WI38 (cell line): ENCODE data around the gene CCDC13.

Experiments
- H3K4me3 ChIP-seq: 2 replicates; pipeline ENCODE4 v1.5.1; 2011; ENCODE audit warnings: low read depth, mild to moderate bottlenecking, control low read depth, low read length
- CTCF ChIP-seq: IDR thresholded peaks from 2 replicates; pipeline ENCODE4 v1.5.1; 2012; ENCODE audit warnings: low read depth, mild to moderate bottlenecking, control low read depth, low read length

The CCDC13 gene

GRCh38 chr3:42809202-42809601 is 36.1 kb upstream of the CCDC13 start, which contains the start of gene ACKR2:
TSS of gene ACKR2 (plus strand) at chr3:42809445. CDS start at chr3:42864503, 55,058 bp downstream.
- TF ChIP-seq CTCF = no peak

GRCh38 chr3:42807929-42808328 is 34.9 kb upstream of the CCDC13 start:
- no peak for TF ChIP-seq CTCF
- no peak overlapping the region for H3K4me3 ChIP-seq

More at GRCh38 chr3:42809202-42809601, 36.1 kb upstream of the CCDC13 start, which contains the start of gene ACKR2:
- no peak within 1 kb of the TSS for H3K4me3 ChIP-seq

- 0 out of 2 replicates have a peak overlapping the region, but pooled peaks have one; percentile 85 for H3K4me3 ChIP-seq
- no peak for TF ChIP-seq CTCF
Measured at GRCh38 chr3:42805141-42805821, 32.2 kb upstream of the CCDC13 start.

- TF ChIP-seq CTCF = no peak
Measured at GRCh38 chr3:42804831-42805132, 31.7 kb upstream of the CCDC13 start.

GRCh38 chr3:42804106-42804830 is 31.2 kb upstream of the CCDC13 start, which contains the start of gene HIGD1A:
TSS of gene HIGD1A (minus strand) at chr3:42804490. CDS start at chr3:42794253, 10,237 bp downstream.
- peak within 1 kb of the TSS; percentile 85 for H3K4me3 ChIP-seq
- no peak for TF ChIP-seq CTCF

More at GRCh38 chr3:42804831-42805132, 31.7 kb upstream of the CCDC13 start:
- H3K4me3 ChIP-seq = peak overlapping the region; percentile 85

DNA sequence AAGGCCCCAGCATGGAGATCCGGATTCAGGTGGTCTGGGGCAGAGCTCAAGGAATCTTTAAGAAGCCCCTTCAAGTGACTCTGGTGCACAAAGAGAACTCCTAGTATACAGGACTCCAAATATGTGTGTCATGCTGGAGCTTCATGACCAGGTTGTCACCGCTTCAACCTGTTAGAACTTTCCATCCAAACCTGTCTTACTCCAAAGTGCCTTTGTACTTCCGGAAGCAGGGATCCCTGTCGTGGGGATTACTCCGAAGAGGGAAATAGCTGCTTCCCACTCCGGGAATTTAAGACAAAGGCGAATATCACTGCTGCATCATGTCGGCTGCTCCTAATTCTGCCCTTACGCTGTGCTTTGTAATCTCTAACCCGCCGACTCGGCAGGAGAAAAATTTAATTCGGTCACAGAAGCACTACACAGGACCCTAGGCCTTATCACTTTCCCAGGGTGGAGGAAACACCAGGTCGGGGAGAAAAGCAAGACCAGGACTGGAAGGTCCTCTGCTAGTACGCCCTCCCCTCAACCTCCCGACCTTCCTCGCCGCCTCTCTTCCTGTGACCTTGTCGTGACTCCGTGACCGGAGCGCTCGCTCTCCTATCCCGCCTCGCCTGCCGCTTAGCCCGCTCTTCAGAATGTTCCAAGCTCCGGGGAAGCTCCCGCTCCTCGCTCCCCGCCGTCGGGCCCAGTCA is 30.5 kb upstream of the CCDC13 start:
- H3K4me3 ChIP-seq = peak overlapping the region; percentile 85
- no peak for TF ChIP-seq CTCF
